HepG2 (cell line): Measurements from ENCODE around the gene NABP2. TPM values are rescaled to one million over a fixed set of nuclear protein-coding genes. Genes with fewer than 3 reads are reported as not detected.

Experiments used
- IRX3 ChIP-seq: sonication (generic); formaldehyde crosslinking; IDR thresholded peaks from 2 replicates; pipeline ENCODE4 v1.8.1; 2023; ENCODE audit warnings: mild to moderate bottlenecking, low read depth, missing genetic modification reagents, borderline replicate concordance
- JUNB ChIP-seq: sonication (generic); formaldehyde crosslinking; IDR thresholded peaks from 2 replicates; pipeline ENCODE4 v1.8.0; 2022; ENCODE audit warnings: missing genetic modification reagents, mild to moderate bottlenecking, borderline replicate concordance
- MIER3 ChIP-seq: IDR thresholded peaks from 2 replicates; pipeline ENCODE4 v1.6.1; 2016; ENCODE audit warnings: missing compliant biosample characterization, borderline replicate concordance
- MIXL1 ChIP-seq: IDR thresholded peaks from 2 replicates; pipeline ENCODE4 v1.6.1; 2016
- NFYC ChIP-seq: IDR thresholded peaks from 2 replicates; pipeline ENCODE4 v1.6.1; 2016; ENCODE audit warnings: missing genetic modification reagents, missing compliant biosample characterization
- RORA ChIP-seq: sonication (generic); formaldehyde crosslinking; IDR thresholded peaks from 2 replicates; pipeline ENCODE4 v1.5.0; 2020; ENCODE audit warnings: mild to moderate bottlenecking, missing genetic modification reagents, moderate library complexity
- ZNF10 ChIP-seq: sonication (generic); formaldehyde crosslinking; IDR thresholded peaks from 2 replicates; pipeline ENCODE4 v1.4.0; 2020; ENCODE audit warnings: mild to moderate bottlenecking, low read depth, missing genetic modification reagents, borderline replicate concordance
- ZNF136 ChIP-seq: sonication (generic); formaldehyde crosslinking; IDR thresholded peaks from 2 replicates; pipeline ENCODE4 v1.8.1; 2022; ENCODE audit warnings: low read depth, mild to moderate bottlenecking, moderate library complexity, missing genetic modification reagents
- ZNF34 ChIP-seq: sonication (generic); formaldehyde crosslinking; IDR thresholded peaks from 2 replicates; pipeline ENCODE4 v1.4.0; 2020; ENCODE audit warnings: mild to moderate bottlenecking, missing genetic modification reagents, borderline replicate concordance
- ZNF747 ChIP-seq: sonication (generic); formaldehyde crosslinking; IDR thresholded peaks from 2 replicates; pipeline ENCODE4 v1.8.1; 2023; ENCODE audit warnings: missing genetic modification reagents, mild to moderate bottlenecking, borderline replicate concordance
- polyA plus RNA-seq, 8 experiments: library from polyadenylated mRNA; depleted of rRNA in 3 of 8; stranded (reverse) in 7 of 8; unstranded in 1 of 8; fragments of >200 nt; fragmentation: Illumina TruSeq in 4 of 8; extraction: Trizol in 4 of 8; gene quantifications; 2 replicates each; pipeline versions ENCODE4 v1.2.1 to v1.2.3, GENCODE V29; 2011 to 2016; ENCODE audit warnings: low read depth in 4 of 8, missing spikeins in 1 of 8, mixed read lengths in 1 of 8; ENCODE audit not compliant: insufficient read depth in 1 of 8
- total RNA-seq, 5 experiments: library from RNA; depleted of rRNA; stranded (reverse); fragments of >200 nt; fragmentation: Illumina TruSeq; extraction: Trizol; gene quantifications; 2 replicates each; pipeline ENCODE4 v1.2.3, GENCODE V29; 2016; ENCODE audit warnings: low read depth in 1 of 5
- TF ChIP-seq, protein P1 (sequence below): sonication (generic); formaldehyde crosslinking; IDR thresholded peaks from 2 replicates; pipeline ENCODE4 v1.5.0; 2020; ENCODE audit warnings: missing genetic modification reagents, mild to moderate bottlenecking, borderline replicate concordance
- TF ChIP-seq, protein P2 (sequence below): sonication (generic); formaldehyde crosslinking; IDR thresholded peaks from 2 replicates; pipeline ENCODE4 v1.4.0; 2020; ENCODE audit warnings: missing genetic modification reagents
- TF ChIP-seq, protein P3 (sequence below): sonication (generic); IDR thresholded peaks from 2 replicates; pipeline ENCODE4 v1.6.1; 2016; ENCODE audit warnings: low read depth, borderline replicate concordance
- TF ChIP-seq, protein P4 (sequence below): sonication (generic); formaldehyde crosslinking; IDR thresholded peaks from 2 replicates; pipeline ENCODE4 v1.4.0; 2020; ENCODE audit warnings: missing genetic modification reagents
- TF ChIP-seq, protein P5 (sequence below): sonication (generic); formaldehyde crosslinking; IDR thresholded peaks from 2 replicates; pipeline ENCODE4 v1.5.0; 2020; ENCODE audit warnings: mild to moderate bottlenecking, missing genetic modification reagents, borderline replicate concordance

NABP2 gene
- total and polyA plus RNA-seq, 2 of the 13 experiments (the other 11 are each of a cell fraction or from before 2014, with no cell fraction given): 33.2 to 35.5 TPM

DNA sequence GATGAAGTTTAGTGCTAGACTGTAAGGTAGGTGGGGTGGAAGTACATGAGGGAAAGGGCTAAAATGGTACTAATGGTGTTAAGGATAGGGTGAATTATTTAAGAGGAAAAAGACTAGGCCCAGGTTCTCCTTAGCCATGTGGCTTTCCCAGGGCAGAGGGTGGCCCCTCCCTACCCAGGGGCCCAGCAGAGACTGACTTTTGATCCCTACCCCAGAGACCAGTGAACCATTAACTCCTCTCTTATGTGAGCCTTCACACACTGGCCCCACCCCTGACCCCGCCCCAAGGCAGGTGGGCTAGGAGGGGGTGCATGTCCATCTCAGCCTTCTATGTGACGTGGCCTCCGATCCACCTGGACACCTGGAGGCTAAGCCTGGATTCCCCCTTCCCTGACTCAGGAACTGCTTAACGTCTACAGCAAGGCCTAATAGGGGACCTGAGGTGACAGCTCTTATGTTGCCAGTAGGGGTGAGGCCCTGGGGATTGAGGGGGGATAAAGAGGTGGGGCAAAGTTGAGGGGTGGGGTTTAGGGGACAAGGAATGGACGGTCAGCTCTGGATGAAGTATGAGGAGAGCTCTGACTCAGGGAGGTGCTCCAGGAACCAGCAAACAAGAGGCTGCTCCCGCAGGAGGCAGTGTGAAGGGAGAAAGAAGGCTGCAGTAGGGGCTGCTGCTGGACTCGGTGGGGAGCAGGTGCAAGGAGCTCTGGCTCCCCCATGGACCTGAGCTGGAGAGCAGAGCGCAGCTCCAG, 6.5 kb downstream of the NABP2 start (continued):
- no peak for TF ChIP-seq ZNF34 (CRISPR knock-in tag)
- no peak for TF ChIP-seq JUNB (CRISPR knock-in tag)
- TF ChIP-seq, protein P1, sequence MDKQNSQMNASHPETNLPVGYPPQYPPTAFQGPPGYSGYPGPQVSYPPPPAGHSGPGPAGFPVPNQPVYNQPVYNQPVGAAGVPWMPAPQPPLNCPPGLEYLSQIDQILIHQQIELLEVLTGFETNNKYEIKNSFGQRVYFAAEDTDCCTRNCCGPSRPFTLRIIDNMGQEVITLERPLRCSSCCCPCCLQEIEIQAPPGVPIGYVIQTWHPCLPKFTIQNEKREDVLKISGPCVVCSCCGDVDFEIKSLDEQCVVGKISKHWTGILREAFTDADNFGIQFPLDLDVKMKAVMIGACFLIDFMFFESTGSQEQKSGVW (CRISPR knock-in tag): no peak
- TF ChIP-seq, protein P2, sequence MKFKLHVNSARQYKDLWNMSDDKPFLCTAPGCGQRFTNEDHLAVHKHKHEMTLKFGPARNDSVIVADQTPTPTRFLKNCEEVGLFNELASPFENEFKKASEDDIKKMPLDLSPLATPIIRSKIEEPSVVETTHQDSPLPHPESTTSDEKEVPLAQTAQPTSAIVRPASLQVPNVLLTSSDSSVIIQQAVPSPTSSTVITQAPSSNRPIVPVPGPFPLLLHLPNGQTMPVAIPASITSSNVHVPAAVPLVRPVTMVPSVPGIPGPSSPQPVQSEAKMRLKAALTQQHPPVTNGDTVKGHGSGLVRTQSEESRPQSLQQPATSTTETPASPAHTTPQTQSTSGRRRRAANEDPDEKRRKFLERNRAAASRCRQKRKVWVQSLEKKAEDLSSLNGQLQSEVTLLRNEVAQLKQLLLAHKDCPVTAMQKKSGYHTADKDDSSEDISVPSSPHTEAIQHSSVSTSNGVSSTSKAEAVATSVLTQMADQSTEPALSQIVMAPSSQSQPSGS (CRISPR knock-in tag): peak; percentile 4; the same call in 1 of the 2 replicates
- no peak; the same call in 1 of the 2 replicates for TF ChIP-seq ZNF747
- peak; percentile 79; the same call in 1 of the 2 replicates for TF ChIP-seq ZNF136
- TF ChIP-seq, protein P3, sequence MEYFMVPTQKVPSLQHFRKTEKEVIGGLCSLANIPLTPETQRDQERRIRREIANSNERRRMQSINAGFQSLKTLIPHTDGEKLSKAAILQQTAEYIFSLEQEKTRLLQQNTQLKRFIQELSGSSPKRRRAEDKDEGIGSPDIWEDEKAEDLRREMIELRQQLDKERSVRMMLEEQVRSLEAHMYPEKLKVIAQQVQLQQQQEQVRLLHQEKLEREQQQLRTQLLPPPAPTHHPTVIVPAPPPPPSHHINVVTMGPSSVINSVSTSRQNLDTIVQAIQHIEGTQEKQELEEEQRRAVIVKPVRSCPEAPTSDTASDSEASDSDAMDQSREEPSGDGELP: peak; percentile 64; the same call in 1 of the 2 replicates
- 0 out of 2 replicates have a peak, but pooled peaks have one; percentile 18 for TF ChIP-seq IRX3 (CRISPR knock-in tag)
- TF ChIP-seq, protein P4, sequence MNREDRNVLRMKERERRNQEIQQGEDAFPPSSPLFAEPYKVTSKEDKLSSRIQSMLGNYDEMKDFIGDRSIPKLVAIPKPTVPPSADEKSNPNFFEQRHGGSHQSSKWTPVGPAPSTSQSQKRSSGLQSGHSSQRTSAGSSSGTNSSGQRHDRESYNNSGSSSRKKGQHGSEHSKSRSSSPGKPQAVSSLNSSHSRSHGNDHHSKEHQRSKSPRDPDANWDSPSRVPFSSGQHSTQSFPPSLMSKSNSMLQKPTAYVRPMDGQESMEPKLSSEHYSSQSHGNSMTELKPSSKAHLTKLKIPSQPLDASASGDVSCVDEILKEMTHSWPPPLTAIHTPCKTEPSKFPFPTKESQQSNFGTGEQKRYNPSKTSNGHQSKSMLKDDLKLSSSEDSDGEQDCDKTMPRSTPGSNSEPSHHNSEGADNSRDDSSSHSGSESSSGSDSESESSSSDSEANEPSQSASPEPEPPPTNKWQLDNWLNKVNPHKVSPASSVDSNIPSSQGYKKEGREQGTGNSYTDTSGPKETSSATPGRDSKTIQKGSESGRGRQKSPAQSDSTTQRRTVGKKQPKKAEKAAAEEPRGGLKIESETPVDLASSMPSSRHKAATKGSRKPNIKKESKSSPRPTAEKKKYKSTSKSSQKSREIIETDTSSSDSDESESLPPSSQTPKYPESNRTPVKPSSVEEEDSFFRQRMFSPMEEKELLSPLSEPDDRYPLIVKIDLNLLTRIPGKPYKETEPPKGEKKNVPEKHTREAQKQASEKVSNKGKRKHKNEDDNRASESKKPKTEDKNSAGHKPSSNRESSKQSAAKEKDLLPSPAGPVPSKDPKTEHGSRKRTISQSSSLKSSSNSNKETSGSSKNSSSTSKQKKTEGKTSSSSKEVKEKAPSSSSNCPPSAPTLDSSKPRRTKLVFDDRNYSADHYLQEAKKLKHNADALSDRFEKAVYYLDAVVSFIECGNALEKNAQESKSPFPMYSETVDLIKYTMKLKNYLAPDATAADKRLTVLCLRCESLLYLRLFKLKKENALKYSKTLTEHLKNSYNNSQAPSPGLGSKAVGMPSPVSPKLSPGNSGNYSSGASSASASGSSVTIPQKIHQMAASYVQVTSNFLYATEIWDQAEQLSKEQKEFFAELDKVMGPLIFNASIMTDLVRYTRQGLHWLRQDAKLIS: no peak
- TF ChIP-seq RORA (CRISPR knock-in tag): no peak
- no peak for TF ChIP-seq MIER3 (CRISPR knock-in tag)
- TF ChIP-seq NFYC (CRISPR knock-in tag): no peak
- TF ChIP-seq, protein P5, sequence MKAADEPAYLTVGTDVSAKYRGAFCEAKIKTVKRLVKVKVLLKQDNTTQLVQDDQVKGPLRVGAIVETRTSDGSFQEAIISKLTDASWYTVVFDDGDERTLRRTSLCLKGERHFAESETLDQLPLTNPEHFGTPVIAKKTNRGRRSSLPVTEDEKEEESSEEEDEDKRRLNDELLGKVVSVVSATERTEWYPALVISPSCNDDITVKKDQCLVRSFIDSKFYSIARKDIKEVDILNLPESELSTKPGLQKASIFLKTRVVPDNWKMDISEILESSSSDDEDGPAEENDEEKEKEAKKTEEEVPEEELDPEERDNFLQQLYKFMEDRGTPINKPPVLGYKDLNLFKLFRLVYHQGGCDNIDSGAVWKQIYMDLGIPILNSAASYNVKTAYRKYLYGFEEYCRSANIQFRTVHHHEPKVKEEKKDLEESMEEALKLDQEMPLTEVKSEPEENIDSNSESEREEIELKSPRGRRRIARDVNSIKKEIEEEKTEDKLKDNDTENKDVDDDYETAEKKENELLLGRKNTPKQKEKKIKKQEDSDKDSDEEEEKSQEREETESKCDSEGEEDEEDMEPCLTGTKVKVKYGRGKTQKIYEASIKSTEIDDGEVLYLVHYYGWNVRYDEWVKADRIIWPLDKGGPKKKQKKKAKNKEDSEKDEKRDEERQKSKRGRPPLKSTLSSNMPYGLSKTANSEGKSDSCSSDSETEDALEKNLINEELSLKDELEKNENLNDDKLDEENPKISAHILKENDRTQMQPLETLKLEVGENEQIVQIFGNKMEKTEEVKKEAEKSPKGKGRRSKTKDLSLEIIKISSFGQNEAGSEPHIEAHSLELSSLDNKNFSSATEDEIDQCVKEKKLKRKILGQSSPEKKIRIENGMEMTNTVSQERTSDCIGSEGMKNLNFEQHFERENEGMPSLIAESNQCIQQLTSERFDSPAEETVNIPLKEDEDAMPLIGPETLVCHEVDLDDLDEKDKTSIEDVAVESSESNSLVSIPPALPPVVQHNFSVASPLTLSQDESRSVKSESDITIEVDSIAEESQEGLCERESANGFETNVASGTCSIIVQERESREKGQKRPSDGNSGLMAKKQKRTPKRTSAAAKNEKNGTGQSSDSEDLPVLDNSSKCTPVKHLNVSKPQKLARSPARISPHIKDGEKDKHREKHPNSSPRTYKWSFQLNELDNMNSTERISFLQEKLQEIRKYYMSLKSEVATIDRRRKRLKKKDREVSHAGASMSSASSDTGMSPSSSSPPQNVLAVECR (CRISPR knock-in tag): peak; percentile 78; the same call in 1 of the 2 replicates
- TF ChIP-seq ZNF10 (CRISPR knock-in tag): no peak
- TF ChIP-seq MIXL1 (CRISPR knock-in tag): no peak
